Measurements from ENCODE around the gene BLOC1S3. TPM values are rescaled to one million over a fixed set of nuclear protein-coding genes. Genes with fewer than 3 reads are reported as not detected.
A peak's percentile ranks its signal among the peaks of the same experiment; 100 is the strongest.

The BLOC1S3 gene
- total RNA-seq, 2 experiments from 2014 or later: 14.7 to 18.8 TPM

DNA sequence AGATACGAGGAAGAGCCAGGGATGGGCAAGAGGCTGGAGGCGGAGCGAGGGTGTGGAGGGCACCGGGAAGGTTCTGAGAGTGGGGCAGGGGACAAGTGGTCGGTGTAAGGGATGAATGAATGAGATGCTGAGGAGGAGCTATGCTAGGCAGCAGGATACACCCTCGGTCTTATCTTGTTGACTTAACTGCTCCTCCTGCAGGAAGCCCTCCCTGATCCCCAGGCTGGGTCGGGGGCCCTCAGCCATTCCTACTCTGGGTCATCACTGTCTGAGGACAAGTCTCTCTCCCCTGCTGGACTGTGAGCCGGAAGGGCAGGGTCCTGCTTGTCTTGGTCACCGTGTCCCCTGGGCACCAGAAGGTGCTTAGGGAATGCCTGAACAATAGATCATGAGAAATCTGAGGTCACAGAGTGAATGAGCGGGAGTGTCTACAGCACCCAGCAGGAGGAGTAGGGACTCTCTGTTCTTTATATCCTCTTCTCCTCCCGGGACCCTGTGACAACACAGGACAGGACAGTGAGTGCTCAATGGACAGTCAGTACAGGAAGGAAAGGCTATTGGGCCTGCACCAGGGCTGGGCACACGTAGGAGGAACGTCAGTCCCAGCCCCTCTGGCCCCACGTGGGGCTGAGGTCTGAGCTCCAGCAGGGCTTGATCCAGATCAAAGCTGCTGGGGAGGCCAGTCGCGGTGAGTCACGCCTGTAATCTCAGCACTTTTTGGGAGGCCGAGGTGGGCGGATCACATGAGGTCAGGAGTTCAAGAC is 24.3 kb upstream of the BLOC1S3 start:
- DNase-seq: no peak
- peaks cover 0 to 6% of the 10 kb centered on the region in 2 experiments for H3K27me3 ChIP-seq (ENCODE audit: control insufficient read depth in 1 of 2, insufficient read depth in 2 of 2, low read length in 2 of 2)
- peak overlapping the region; percentile 16 for H3K4me3 ChIP-seq (ENCODE audit: low read length)
- CTCF ChIA-PET: no interaction called here
- Mint-ChIP-seq H3K27me3 (peaks cover 33% of the 10 kb centered on the region), H3K4me3 (peak overlapping the region; percentile 67), H3K27ac (no peak overlapping the region), H3K36me3 (ENCODE audit: low read depth) (no peaks in the 10 kb centered on the region), H3K4me1 (ENCODE audit: low read depth) (peaks cover 18% of the 10 kb centered on the region), H3K9me3 (no peaks in the 10 kb centered on the region)
- H3K27ac ChIP-seq (ENCODE audit: low read depth in 1 of 2, low read length in 2 of 2): no peak overlapping the region
- no peak for ATAC-seq (ENCODE audit: poor library complexity)
- POLR2A ChIA-PET: interaction anchor here (1.3 to 3.2 kb wide), 3 partner anchors 18 to 62 kb away, joined by 5 to 39 read pairs (median 26); partner anchors contain the start of genes BLOC1S3, PPP1R37 and TRAPPC6A
- H3K9me3 ChIP-seq (ENCODE audit: control insufficient read depth in 1 of 2, insufficient read depth in 1 of 2, low read length in 2 of 2): peaks cover 0 to 22% of the 10 kb centered on the region in 2 experiments
- peaks cover 35% of the 10 kb centered on the region for H3K4me1 ChIP-seq (ENCODE audit: insufficient read depth, low read length)
- intact Hi-C loops (cut with DNase I, micrococcal nuclease): no loop called here
- H3K36me3 ChIP-seq (ENCODE audit: insufficient read depth, low read length): no peaks in the 10 kb centered on the region
- TF ChIP-seq, protein P1, sequence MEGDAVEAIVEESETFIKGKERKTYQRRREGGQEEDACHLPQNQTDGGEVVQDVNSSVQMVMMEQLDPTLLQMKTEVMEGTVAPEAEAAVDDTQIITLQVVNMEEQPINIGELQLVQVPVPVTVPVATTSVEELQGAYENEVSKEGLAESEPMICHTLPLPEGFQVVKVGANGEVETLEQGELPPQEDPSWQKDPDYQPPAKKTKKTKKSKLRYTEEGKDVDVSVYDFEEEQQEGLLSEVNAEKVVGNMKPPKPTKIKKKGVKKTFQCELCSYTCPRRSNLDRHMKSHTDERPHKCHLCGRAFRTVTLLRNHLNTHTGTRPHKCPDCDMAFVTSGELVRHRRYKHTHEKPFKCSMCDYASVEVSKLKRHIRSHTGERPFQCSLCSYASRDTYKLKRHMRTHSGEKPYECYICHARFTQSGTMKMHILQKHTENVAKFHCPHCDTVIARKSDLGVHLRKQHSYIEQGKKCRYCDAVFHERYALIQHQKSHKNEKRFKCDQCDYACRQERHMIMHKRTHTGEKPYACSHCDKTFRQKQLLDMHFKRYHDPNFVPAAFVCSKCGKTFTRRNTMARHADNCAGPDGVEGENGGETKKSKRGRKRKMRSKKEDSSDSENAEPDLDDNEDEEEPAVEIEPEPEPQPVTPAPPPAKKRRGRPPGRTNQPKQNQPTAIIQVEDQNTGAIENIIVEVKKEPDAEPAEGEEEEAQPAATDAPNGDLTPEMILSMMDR (IDR thresholded peaks at IDR 0.05): no peak

DNA sequence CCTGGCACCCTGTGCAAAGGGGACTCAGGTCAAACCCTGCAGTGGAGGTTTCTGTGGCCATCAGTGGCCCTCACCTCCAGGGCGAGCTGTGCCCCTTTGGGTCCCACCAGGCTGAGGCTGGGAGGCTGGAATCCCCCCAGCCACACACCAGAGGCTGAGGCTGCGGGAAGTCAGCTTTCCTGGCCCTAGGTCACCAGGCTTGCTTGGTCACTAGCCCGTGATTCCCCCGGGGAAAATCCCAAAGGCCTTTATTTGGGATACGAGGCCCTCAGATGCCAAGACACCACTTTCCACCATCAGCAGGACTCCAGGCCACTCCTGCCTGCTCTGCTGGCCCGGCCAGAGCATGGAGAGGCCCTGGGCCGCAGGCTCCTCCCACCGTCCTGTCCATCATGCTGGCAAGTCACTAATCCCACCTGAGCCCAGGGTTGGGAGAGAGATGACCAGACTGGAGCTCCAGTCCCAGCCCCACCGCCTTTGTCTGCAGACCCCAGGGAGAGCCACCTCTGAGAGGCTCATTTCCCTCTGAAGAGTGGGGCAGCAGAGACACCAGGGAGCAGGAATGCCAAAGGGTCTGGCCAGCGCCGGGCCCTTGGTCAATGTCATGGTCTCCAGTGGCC is 22.5 kb upstream of the BLOC1S3 start:
- Histone ChIP-seq H3K4me3 (ENCODE audit: low read length) (no peak overlapping the region), H3K27me3 (ENCODE audit: control insufficient read depth in 1 of 2, insufficient read depth in 2 of 2, low read length in 2 of 2) (peaks cover 0 to 6% of the 10 kb centered on the region in 2 experiments), H3K4me1 (ENCODE audit: insufficient read depth, low read length) (peaks cover 32% of the 10 kb centered on the region), H3K9me3 (ENCODE audit: control insufficient read depth in 1 of 2, insufficient read depth in 1 of 2, low read length in 2 of 2) (peaks cover 0 to 22% of the 10 kb centered on the region in 2 experiments), H3K36me3 (ENCODE audit: insufficient read depth, low read length) (no peaks in the 10 kb centered on the region), H3K27ac (ENCODE audit: low read depth in 1 of 2, low read length in 2 of 2) (no peak overlapping the region)
- Mint-ChIP-seq H3K9me3 (no peaks in the 10 kb centered on the region), H3K27me3 (peaks cover 33% of the 10 kb centered on the region), H3K27ac (no peak overlapping the region), H3K36me3 (ENCODE audit: low read depth) (no peaks in the 10 kb centered on the region), H3K4me1 (ENCODE audit: low read depth) (peaks cover 13% of the 10 kb centered on the region), H3K4me3 (no peak overlapping the region)
- ChIA-PET POLR2A (no interaction called here), CTCF (no interaction called here)
- no peak for DNase-seq
- ATAC-seq (ENCODE audit: poor library complexity): no peak
- intact Hi-C loops (cut with DNase I, micrococcal nuclease): no loop called here
- TF ChIP-seq, protein P1 (IDR thresholded peaks at IDR 0.05): no peak

DNA sequence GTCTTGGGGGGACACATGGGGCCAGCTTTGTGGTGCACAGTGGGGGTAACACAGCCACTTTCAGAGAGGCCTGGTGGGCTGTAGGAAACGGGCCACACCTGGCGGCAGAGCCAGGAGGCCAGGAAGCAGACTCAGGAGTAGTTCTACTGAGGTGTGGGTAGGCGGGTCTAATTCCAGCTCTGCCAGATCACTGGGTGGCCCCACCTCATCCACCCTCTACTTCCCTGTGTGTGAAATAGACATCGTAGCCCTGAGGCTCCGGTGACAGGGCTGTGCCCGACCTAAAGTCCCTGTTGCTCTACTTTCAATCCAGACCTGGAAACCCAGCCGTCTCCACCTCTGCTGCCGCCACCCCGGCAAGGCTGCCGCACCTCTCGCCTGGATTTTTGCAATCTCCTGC is 21.8 kb upstream of the BLOC1S3 start:
- TF ChIP-seq, protein P1 (IDR thresholded peaks at IDR 0.05): no peak
- H3K27me3 Mint-ChIP-seq: peaks cover 30% of the 10 kb centered on the region
- H3K27me3 ChIP-seq (ENCODE audit: control insufficient read depth in 1 of 2, insufficient read depth in 2 of 2, low read length in 2 of 2): peaks cover 0 to 6% of the 10 kb centered on the region in 2 experiments
- H3K9me3 ChIP-seq (ENCODE audit: control insufficient read depth in 1 of 2, insufficient read depth in 1 of 2, low read length in 2 of 2): peaks cover 0 to 18% of the 10 kb centered on the region in 2 experiments
- ATAC-seq (ENCODE audit: poor library complexity) (no peak), DNase-seq (no peak)
- H3K4me1 Mint-ChIP-seq (ENCODE audit: low read depth): peaks cover 13% of the 10 kb centered on the region
- H3K27ac Mint-ChIP-seq: no peak overlapping the region
- no peaks in the 10 kb centered on the region for H3K36me3 Mint-ChIP-seq (ENCODE audit: low read depth)
- ChIA-PET POLR2A (no interaction called here), CTCF (no interaction called here)
- H3K36me3 ChIP-seq (ENCODE audit: insufficient read depth, low read length): no peaks in the 10 kb centered on the region
- intact Hi-C loops (cut with DNase I, micrococcal nuclease): no loop called here
- no peak overlapping the region for H3K27ac ChIP-seq (ENCODE audit: low read depth in 1 of 2, low read length in 2 of 2)
- no peak overlapping the region for H3K4me3 ChIP-seq (ENCODE audit: low read length)
- H3K4me1 ChIP-seq (ENCODE audit: insufficient read depth, low read length): peaks cover 27% of the 10 kb centered on the region
- H3K9me3 Mint-ChIP-seq: no peaks in the 10 kb centered on the region
- H3K4me3 Mint-ChIP-seq: no peak overlapping the region

Measured in CD4-positive, alpha-beta T cell (primary cell).